OCI-LY1 (cell line): Measurements from ENCODE around the gene ARMC7.
"Not testable (repeated sequence)": the region's sequence is repeated elsewhere in the genome, so short reads cannot be mapped to it uniquely, and the experiment has no call there.

ENCODE experiments used
- H2AFZ ChIP-seq: fragments of 200-600 bp; sonication (generic), shearing (Covaris generic); 2 replicates; pipeline ENCODE4 v1.6.0; 2014; ENCODE audit warnings: antibody characterized with exemption, mild to moderate bottlenecking, low read length
- H3F3A ChIP-seq: fragments of 200-600 bp; sonication (generic), shearing (Covaris generic); 2 replicates; pipeline ENCODE4 v1.6.0; 2014; ENCODE audit warnings: mild to moderate bottlenecking, antibody characterized with exemption, low read length, moderate library complexity; ENCODE audit not compliant: insufficient read depth
- H3K27ac ChIP-seq: fragments of 200-600 bp; sonication (generic); 2 replicates; pipeline ENCODE4 v1.5.1; 2014; ENCODE audit warnings: low read length, mixed run types, mild to moderate bottlenecking, low read depth; ENCODE audit not compliant: poor library complexity, severe bottlenecking
- H3K27me3 ChIP-seq: fragments of 200-600 bp; sonication (generic); 2 replicates; pipeline ENCODE4 v1.6.0; 2014; ENCODE audit warnings: antibody characterized with exemption, mild to moderate bottlenecking, low read length, moderate library complexity; ENCODE audit not compliant: insufficient read depth
- H3K36me3 ChIP-seq: fragments of 200-600 bp; sonication (generic); 2 replicates; pipeline ENCODE4 v1.6.1; 2014; ENCODE audit warnings: mild to moderate bottlenecking, antibody characterized with exemption, low read length, moderate library complexity, mixed read lengths; ENCODE audit not compliant: insufficient read depth
- H3K4me1 ChIP-seq: fragments of 200-600 bp; sonication (generic); 2 replicates; pipeline ENCODE4 v1.5.1; 2014; ENCODE audit warnings: mild to moderate bottlenecking, low read length, moderate library complexity; ENCODE audit not compliant: insufficient read depth, severe bottlenecking
- H3K4me2 ChIP-seq: fragments of 200-600 bp; sonication (generic), shearing (Covaris generic); 2 replicates; pipeline ENCODE4 v1.6.1; 2014; ENCODE audit warnings: low read length
- H3K4me3 ChIP-seq: fragments of 200-600 bp; sonication (generic); 2 replicates; pipeline ENCODE4 v1.5.1; 2014; ENCODE audit warnings: low read length, low read depth, mild to moderate bottlenecking, mixed read lengths; ENCODE audit not compliant: poor library complexity, severe bottlenecking
- H3K79me2 ChIP-seq: fragments of 200-600 bp; shearing (Covaris generic); 2 replicates; pipeline ENCODE4 v1.6.1; 2016; ENCODE audit warnings: mixed run types, low read length, mixed read lengths; ENCODE audit not compliant: insufficient read depth
- H3K9ac ChIP-seq: fragments of 200-600 bp; sonication (generic), shearing (Covaris generic); 2 replicates; pipeline ENCODE4 v1.6.1; 2014; ENCODE audit warnings: mild to moderate bottlenecking, low read length, mixed read lengths
- H3K9me2 ChIP-seq: fragments of 200-600 bp; sonication (generic), shearing (Covaris generic); 2 replicates; pipeline ENCODE4 v1.6.1; 2014; ENCODE audit warnings: low read depth, mild to moderate bottlenecking, low read length, mixed read lengths
- H3K9me3 ChIP-seq: fragments of 200-600 bp; shearing (Covaris generic); 2 replicates; pipeline ENCODE4 v1.6.1; 2014; ENCODE audit warnings: low read length, mixed read lengths
- H4K20me1 ChIP-seq: fragments of 200-600 bp; sonication (generic), shearing (Covaris generic); 2 replicates; pipeline ENCODE4 v1.6.0; 2016; ENCODE audit warnings: mild to moderate bottlenecking, low read length; ENCODE audit not compliant: insufficient read depth
- CTCF ChIP-seq: fragments of 200-600 bp; sonication (generic), shearing (Covaris generic); IDR thresholded peaks from 2 replicates; pipeline ENCODE4 v1.5.1; 2017; ENCODE audit warnings: mild to moderate bottlenecking, antibody characterized with exemption, low read length, moderate library complexity, mixed read lengths
- EZH2 ChIP-seq: fragments of 200-600 bp; sonication (generic), shearing (Covaris generic); IDR thresholded peaks from 2 replicates; pipeline ENCODE4 v1.8.0; 2017; ENCODE audit warnings: borderline replicate concordance, mixed run types, mild to moderate bottlenecking, antibody characterized with exemption, low read length, moderate library complexity, mixed read lengths

The ARMC7 gene

DNA sequence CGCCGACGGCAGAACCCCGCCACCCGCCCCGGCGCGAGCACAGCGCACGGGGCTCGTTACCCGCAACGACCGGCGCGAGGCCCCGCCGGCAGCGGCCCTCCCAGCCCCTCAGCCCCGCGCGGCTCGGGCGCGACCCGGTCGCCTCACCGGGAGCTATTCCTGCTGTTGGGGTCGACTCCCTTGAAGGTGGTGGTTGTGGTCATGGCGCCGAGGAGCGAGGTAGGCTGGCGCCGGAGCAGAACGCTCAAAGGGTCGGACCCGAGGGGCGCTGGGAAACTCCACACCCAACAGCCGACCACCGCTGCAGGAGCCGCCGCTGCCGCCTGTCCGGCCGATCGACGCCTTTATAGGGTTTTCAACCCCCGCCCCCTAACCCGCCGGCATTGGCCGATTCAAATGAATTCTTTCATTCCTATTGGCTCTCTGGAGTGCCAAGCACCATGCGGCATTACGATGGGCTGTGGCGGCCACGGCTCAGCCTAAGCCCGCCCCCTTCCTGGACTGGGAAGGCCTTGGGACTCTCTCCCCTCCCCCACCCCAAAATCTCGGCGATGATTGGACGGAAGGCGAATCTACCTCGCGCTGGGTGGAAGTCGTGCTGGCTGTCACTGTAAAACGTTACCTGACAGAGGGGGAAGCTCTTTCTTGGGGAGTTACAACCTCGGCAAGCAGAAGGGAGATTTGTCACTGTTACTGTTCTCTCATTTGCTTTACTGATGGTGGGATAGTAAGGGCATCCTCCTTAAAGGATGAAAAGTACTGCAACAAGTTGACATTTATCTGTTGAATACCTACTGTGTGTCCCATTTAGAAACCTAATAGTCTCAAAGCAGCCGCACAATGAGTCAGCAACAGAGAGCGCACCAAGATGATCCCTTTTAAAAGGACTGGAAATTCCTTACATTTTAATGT lies 44.7 kb downstream of the ARMC7 start, which contains the start of gene JPT1:
Gene JPT1 (minus strand): TSS at position 318 of the 912 bp plus-strand sequence. CDS start 115 bp downstream, at position 203.
- H3K36me3 ChIP-seq: peaks cover 18% of the 10 kb centered on the region; the same call in 1 of the 2 replicates

GRCh38 chr17:75155191-75155601 lies 45.4 kb downstream of the ARMC7 start:
- Histone ChIP-seq H3K27me3 (no peaks in the 10 kb centered on the region), H2AFZ (no peak overlapping the region), H3K36me3 (peaks cover 13% of the 10 kb centered on the region; the same call in 1 of the 2 replicates), H3K9ac (peak overlapping the region; percentile 45), H3K9me3 (no peaks in the 10 kb centered on the region), H4K20me1 (no peaks in the 10 kb centered on the region), H3F3A (no peaks in the 10 kb centered on the region), H3K4me1 (peaks cover 21% of the 10 kb centered on the region), H3K79me2 (peaks cover 39% of the 10 kb centered on the region), H3K4me3 (peak overlapping the region; percentile 34), H3K4me2 (peak overlapping the region; percentile 62; the same call in 1 of the 2 replicates), H3K27ac (peak overlapping the region; percentile 77), H3K9me2 (no peaks in the 10 kb centered on the region)
- TF ChIP-seq EZH2: no peak
- TF ChIP-seq CTCF: no peak

More for the DNA sequence above, 44.7 kb downstream of the ARMC7 start, which contains the start of gene JPT1:
- TF ChIP-seq CTCF: no peak
- no peak for TF ChIP-seq EZH2
- peak within 1 kb of the TSS; percentile 100 for H3K4me2 ChIP-seq
- H3F3A ChIP-seq: no peaks in the 10 kb centered on the region
- no peaks in the 10 kb centered on the region for H4K20me1 ChIP-seq
- H3K79me2 ChIP-seq: peaks cover 47% of the 10 kb centered on the region
- H3K9me3 ChIP-seq: no peaks in the 10 kb centered on the region
- H3K27ac ChIP-seq: peak within 1 kb of the TSS; percentile 77
- H3K9ac ChIP-seq: peak within 1 kb of the TSS; percentile 100
- no peaks in the 10 kb centered on the region for H3K9me2 ChIP-seq
- H2AFZ ChIP-seq: no peak within 1 kb of the TSS
- peaks cover 21% of the 10 kb centered on the region for H3K4me1 ChIP-seq
- H3K27me3 ChIP-seq: no peaks in the 10 kb centered on the region
- H3K4me3 ChIP-seq: peak within 1 kb of the TSS; percentile 100

DNA sequence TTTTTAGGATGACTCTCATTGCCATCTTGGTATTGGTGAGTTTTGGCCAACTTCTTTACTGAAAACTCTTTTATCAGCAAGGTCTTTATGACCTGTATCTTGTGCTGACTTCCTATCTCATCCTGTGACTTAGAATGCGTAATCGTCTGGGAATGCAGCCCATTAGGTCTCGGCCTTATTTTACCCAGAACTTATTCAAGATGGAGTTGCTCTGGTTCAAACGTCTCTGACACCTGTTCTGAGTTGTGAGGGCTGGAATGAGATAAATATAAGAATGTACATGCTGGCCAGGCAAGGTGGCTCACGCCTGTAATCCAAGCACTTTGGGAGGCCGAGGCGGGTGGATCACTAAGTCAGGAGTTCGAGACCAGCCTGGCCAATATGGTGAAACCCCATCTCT lies 48.7 kb downstream of the ARMC7 start:
- H2AFZ ChIP-seq, H3K27me3 ChIP-seq, H3K4me3 ChIP-seq, H3F3A ChIP-seq, H3K79me2 ChIP-seq, H3K4me1 ChIP-seq, H3K9ac ChIP-seq, H3K9me3 ChIP-seq, H3K36me3 ChIP-seq, H4K20me1 ChIP-seq, H3K27ac ChIP-seq, H3K4me2 ChIP-seq, H3K9me2 ChIP-seq: not testable (repeated sequence)
